Transverse colon (tissue), 4 donors: ENCODE measurements around the gene PPP6R2. TPM values are rescaled to one million over a fixed set of nuclear protein-coding genes. Genes with fewer than 3 reads are reported as not detected.

Experiments
- DNase-seq: peaks from one replicate; pipeline ENCODE4 v3.0.0-alpha.2; 2019
- H3K27ac ChIP-seq, 4 donors: fragments of 200-600 bp; sonication (generic); 2 replicates each; pipeline ENCODE4 v1.5.1; 2016 to 2018; ENCODE audit warnings: inconsistent platforms in 4 of 4
- H3K27me3 ChIP-seq: fragments of 200-600 bp; sonication (generic); 2 replicates; pipeline ENCODE4 v1.5.1; 2017; ENCODE audit warnings: inconsistent platforms
- H3K36me3 ChIP-seq, 4 donors: fragments of 200-600 bp; sonication (generic); 2 replicates each; pipeline ENCODE4 v1.5.1; 2017 to 2019; ENCODE audit warnings: inconsistent platforms in 4 of 4
- H3K4me1 ChIP-seq, 4 donors: fragments of 200-600 bp; sonication (generic); 2 replicates each; pipeline ENCODE4 v1.5.1; 2017 to 2020; ENCODE audit warnings: inconsistent platforms in 4 of 4
- H3K4me3 ChIP-seq, 4 donors: fragments of 200-600 bp; sonication (generic); 1 replicate in 1 of 4; 2 replicates in 3 of 4; pipeline versions ENCODE4 v1.5.1 to v1.6.1; 2017 to 2019; ENCODE audit warnings: inconsistent platforms in 4 of 4
- H3K9me3 ChIP-seq, 2 donors: fragments of 200-600 bp; sonication (generic); 2 replicates each; pipeline ENCODE4 v1.5.1; 2017 to 2019; ENCODE audit warnings: inconsistent platforms in 2 of 2
- CTCF ChIP-seq, 5 experiments: fragments of 200-600 bp in 3 of 5; fragments of 450-650 bp in 2 of 5; sonication (generic) in 3 of 5; IDR thresholded peaks; 1 replicate in 2 of 5; 2 replicates in 3 of 5; pipeline ENCODE4 v1.5.1; 2016 to 2017; ENCODE audit warnings: antibody characterized with exemption in 5 of 5, inconsistent platforms in 3 of 5, mild to moderate bottlenecking in 2 of 5, moderate library complexity in 1 of 5
- EP300 ChIP-seq: sonication (generic); formaldehyde crosslinking; IDR thresholded peaks from one replicate; pipeline ENCODE4 v1.6.1; 2017; ENCODE audit warnings: antibody characterized with exemption, low read depth
- POLR2A ChIP-seq: fragments of 450-650 bp; IDR thresholded peaks from one replicate; pipeline ENCODE4 v1.6.1; 2016; ENCODE audit warnings: antibody characterized with exemption, mild to moderate bottlenecking, moderate library complexity
- POLR2AphosphoS5 ChIP-seq, 3 donors: sonication (generic); formaldehyde crosslinking; IDR thresholded peaks; one replicate each; pipeline ENCODE4 v1.6.1; 2016; ENCODE audit warnings: antibody characterized with exemption in 3 of 3
- WGBS, 2 donors: methylation state at CpG; one replicate each; pipeline ENCODE4 v1.1.5; 2018; ENCODE audit warnings: low coverage in 1 of 2; 5-methylcytosine and 5-hydroxymethylcytosine counted together
- in situ Hi-C, 4 donors: fragments of 200-750 bp; cut with MboI; loops; one replicate each; pipeline versions ENCODE4 v1.15.0 to v1.15.1; 2017; ENCODE audit warnings: low sequenced_read_pairs in 3 of 4, low pct_ligation_motif_present in 1 of 4, low pct_unique_long_range_greater_than_20kb in 1 of 4
- intact Hi-C: fragments of 100-400 bp; cut with DNase I; formaldehyde crosslinking; loops from one replicate; pipeline ENCODE4 v1.15.1; 2023; ENCODE audit warnings: low total_unique reads
- total RNA-seq, 4 donors: library from RNA; depleted of rRNA; stranded (reverse); fragments of >200 nt; gene quantifications; one replicate each; pipeline ENCODE4 v1.1.0, GENCODE V29; 2016

Gene PPP6R2
- total RNA-seq, 4 donors from 2014 or later: 62.1 to 151 (median 77.8) TPM

DNA sequence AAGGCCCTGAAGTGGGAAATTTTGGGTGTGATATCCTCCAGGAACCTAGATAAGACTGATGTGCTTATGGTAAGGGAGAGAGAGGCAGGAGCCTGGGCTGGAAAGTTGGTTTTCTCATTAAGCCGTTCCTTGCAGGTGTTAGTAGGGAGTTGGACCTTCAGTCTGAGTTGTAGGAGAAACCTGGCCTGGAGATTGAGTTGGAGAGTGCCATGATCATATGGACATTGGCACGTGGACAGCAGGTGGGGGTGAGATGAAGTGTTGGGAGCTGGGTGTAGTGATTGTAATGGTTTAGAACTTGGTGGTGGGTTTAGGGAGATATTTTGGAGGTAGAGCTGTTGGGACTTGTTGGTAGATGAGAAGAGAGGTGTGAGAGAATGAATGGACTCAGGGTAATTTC, 4.9 kb downstream of the PPP6R2 start:
- in situ Hi-C loops: no loop called here

GRCh38 chr22:50356186-50356585, 13.1 kb downstream of the PPP6R2 start:
- no peaks in the 10 kb centered on the region for H3K27me3 ChIP-seq
- intact Hi-C loops: no loop called here
- peaks cover 0 to 6% (median 0%) of the 10 kb centered on the region in 4 donors for H3K36me3 ChIP-seq
- no peak for DNase-seq
- H3K9me3 ChIP-seq: no peaks in the 10 kb centered on the region
- no peak overlapping the region for H3K27ac ChIP-seq
- no peak overlapping the region for H3K4me3 ChIP-seq
- TF ChIP-seq EP300: no peak
- peaks cover 0 to 5% (median 0%) of the 10 kb centered on the region in 4 donors for H3K4me1 ChIP-seq
- 90% methylated on average over 6 to 8 of the region's 8 CpGs for WGBS, 2 donors
- in situ Hi-C loops: no loop called here

More for the DNA sequence above, 4.9 kb downstream of the PPP6R2 start:
- no peaks in the 10 kb centered on the region for H3K27me3 ChIP-seq
- H3K9me3 ChIP-seq: no peaks in the 10 kb centered on the region
- H3K27ac ChIP-seq: no peak overlapping the region
- no peak overlapping the region for H3K4me3 ChIP-seq
- H3K36me3 ChIP-seq: no peaks in the 10 kb centered on the region
- intact Hi-C loops: no loop called here
- WGBS, 2 donors: 63 to 64% methylated on average over 1 to 2 of the region's 2 CpGs
- no peak for DNase-seq
- no peak for TF ChIP-seq EP300
- no peak for TF ChIP-seq POLR2AphosphoS5 (IDR thresholded peaks at IDR 0.05)
- TF ChIP-seq CTCF (IDR thresholded peaks at IDR 0.05): no peak
- no peak for TF ChIP-seq POLR2A
- H3K4me1 ChIP-seq: peaks cover 0 to 15% (median 5%) of the 10 kb centered on the region in 4 donors

- TF ChIP-seq POLR2AphosphoS5 (IDR thresholded peaks at IDR 0.05) (no peak), CTCF (IDR thresholded peaks at IDR 0.05) (no peak), POLR2A (no peak), EP300 (no peak)
- Histone ChIP-seq H3K36me3 (peaks cover 0 to 6% (median 0%) of the 10 kb centered on the region in 4 donors), H3K9me3 (no peaks in the 10 kb centered on the region), H3K4me1 (peaks cover 0 to 5% (median 0%) of the 10 kb centered on the region in 4 donors), H3K27ac (no peak overlapping the region), H3K27me3 (no peaks in the 10 kb centered on the region), H3K4me3 (no peak overlapping the region)
- 85 to 86% methylated on average over 1 of the region's 1 CpG for whole genome bisulfite sequencing, 2 donors
- intact Hi-C loops (no loop called here), in situ Hi-C loops (no loop called here)
- DNase-seq: no peak
These were observed 14.1 kb downstream of the PPP6R2 start for GRCh38 chr22:50357222-50357621.

DNA sequence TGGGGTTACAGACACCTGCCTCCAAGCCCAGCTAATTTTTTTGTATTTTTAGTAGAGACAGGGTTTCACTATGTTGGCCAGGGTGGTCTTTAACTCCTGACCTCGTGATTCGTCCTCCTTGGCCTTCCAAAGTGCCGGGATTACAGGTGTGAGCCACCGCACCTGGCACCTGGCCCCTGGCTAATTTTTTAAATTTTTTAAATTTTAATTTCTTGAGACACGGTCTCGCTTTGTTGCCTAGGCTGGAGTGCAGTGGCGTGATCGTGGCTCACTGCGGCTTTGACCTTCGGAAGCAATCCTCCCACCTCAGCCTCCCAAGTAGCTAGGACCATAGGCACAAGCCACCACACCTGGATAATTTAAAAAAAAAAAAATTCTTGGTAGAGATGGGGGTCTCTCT, 14.6 kb downstream of the PPP6R2 start:
- no peak overlapping the region for H3K27ac ChIP-seq
- no peaks in the 10 kb centered on the region for H3K9me3 ChIP-seq
- WGBS, 2 donors: 93 to 95% methylated on average over 10 of the region's 10 CpGs
- no peak for TF ChIP-seq EP300
- no peak for TF ChIP-seq POLR2AphosphoS5 (IDR thresholded peaks at IDR 0.05)
- TF ChIP-seq POLR2A: no peak
- no peak for TF ChIP-seq CTCF (IDR thresholded peaks at IDR 0.05)
- H3K4me3 ChIP-seq: no peak overlapping the region
- no peaks in the 10 kb centered on the region for H3K27me3 ChIP-seq
- peaks cover 0 to 6% (median 0%) of the 10 kb centered on the region in 4 donors for H3K36me3 ChIP-seq
- intact Hi-C loops (no loop called here), in situ Hi-C loops (no loop called here)
- DNase-seq: no peak
- H3K4me1 ChIP-seq: peaks cover 0 to 5% (median 0%) of the 10 kb centered on the region in 4 donors

DNA sequence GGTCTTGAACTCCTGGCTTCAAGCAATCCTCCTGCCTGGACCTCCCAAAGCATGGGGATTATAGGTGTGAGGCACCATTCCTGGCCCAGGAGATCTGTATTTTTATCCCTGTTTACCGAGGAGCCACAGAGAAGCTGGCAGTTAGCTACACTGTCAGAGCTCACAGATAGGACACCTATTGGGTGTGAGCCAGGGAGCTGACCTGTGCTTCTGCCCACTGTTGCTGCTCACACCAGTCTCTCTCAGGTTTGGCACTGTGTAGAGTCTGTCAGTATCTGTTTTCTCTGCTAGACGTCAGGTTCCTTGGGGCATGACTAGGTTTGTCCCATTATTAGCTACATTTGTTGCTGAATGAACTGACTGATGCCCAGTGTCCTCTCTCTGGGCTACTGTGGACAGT, 17.5 kb downstream of the PPP6R2 start:
- intact Hi-C loops: no loop called here
- no peaks in the 10 kb centered on the region for H3K9me3 ChIP-seq

More for the DNA sequence above, 17.5 kb downstream of the PPP6R2 start:
- in situ Hi-C loops: no loop called here
- H3K27ac ChIP-seq: peak overlapping the region in 1 of 4 donors; percentile 17
- TF ChIP-seq EP300 (no peak), POLR2AphosphoS5 (IDR thresholded peaks at IDR 0.05) (no peak), CTCF (IDR thresholded peaks at IDR 0.05) (no peak), POLR2A (no peak)
- WGBS, 2 donors: 75% methylated on average over 2 of the region's 2 CpGs; no CpG with 5 or more reads in 1 of the 2 donors
- H3K4me3 ChIP-seq: no peak overlapping the region
- no peaks in the 10 kb centered on the region for H3K27me3 ChIP-seq
- H3K4me1 ChIP-seq: peaks cover 0 to 5% (median under 1%) of the 10 kb centered on the region in 4 donors
- H3K36me3 ChIP-seq: peaks cover 0 to 6% (median 0%) of the 10 kb centered on the region in 4 donors
- no peak for DNase-seq
